Naive B cell (primary cell): ENCODE results near the gene HOXB5. TPM values are rescaled to one million over a fixed set of nuclear protein-coding genes. Genes with fewer than 3 reads are reported as not detected.

Source experiments
- ATAC-seq, 2 donors: fragments of 150-1000 bp; cut with Tn5 transposase; 2 replicates each; pipeline ENCODE4 v1.10.0; 2021; ENCODE audit warnings: low read depth in 2 of 2, mild to moderate bottlenecking in 2 of 2, moderate library complexity in 2 of 2
- DNase-seq: peaks from one replicate; pipeline ENCODE4 v3.0.0; 2022
- H3K27ac Mint-ChIP-seq, 6 donors: one replicate each; pipeline ENCODE4 v1.8.0; 2020 to 2022; ENCODE audit warnings: mild to moderate bottlenecking in 6 of 6, mixed read lengths in 6 of 6, moderate library complexity in 5 of 6, inconsistent platforms in 2 of 6
- H3K27me3 Mint-ChIP-seq, 3 donors: one replicate each; pipeline ENCODE4 v1.8.0; 2021 to 2022; ENCODE audit warnings: mixed read lengths in 3 of 3, mild to moderate bottlenecking in 1 of 3
- H3K36me3 Mint-ChIP-seq, 2 donors: one replicate each; pipeline ENCODE4 v1.8.0; 2020 to 2022; ENCODE audit warnings: mixed read lengths in 2 of 2, inconsistent platforms in 1 of 2, mild to moderate bottlenecking in 1 of 2
- H3K4me1 Mint-ChIP-seq, 3 donors: one replicate each; pipeline ENCODE4 v1.8.0; 2020 to 2022; ENCODE audit warnings: mixed read lengths in 3 of 3, inconsistent platforms in 1 of 3, mild to moderate bottlenecking in 1 of 3, moderate library complexity in 1 of 3
- H3K4me3 Mint-ChIP-seq, 8 donors: one replicate each; pipeline ENCODE4 v1.8.0; 2020 to 2022; ENCODE audit warnings: mild to moderate bottlenecking in 8 of 8, mixed read lengths in 8 of 8, moderate library complexity in 8 of 8, inconsistent platforms in 2 of 8
- H3K9me3 Mint-ChIP-seq, 7 donors: one replicate each; pipeline ENCODE4 v1.8.0; 2020 to 2022; ENCODE audit warnings: mixed read lengths in 7 of 7, mild to moderate bottlenecking in 5 of 7, inconsistent platforms in 2 of 7, moderate library complexity in 1 of 7
- polyA plus RNA-seq, 6 donors: library from polyadenylated mRNA; unstranded; fragments of 300-500 nt; fragmentation: Illumina TruSeq; gene quantifications; one replicate each; pipeline ENCODE4 v1.2.3, GENCODE V29; 2021; ENCODE audit warnings: low read depth in 6 of 6

The HOXB5 gene
- polyA plus RNA-seq, 6 donors from 2014 or later = not detected

DNA sequence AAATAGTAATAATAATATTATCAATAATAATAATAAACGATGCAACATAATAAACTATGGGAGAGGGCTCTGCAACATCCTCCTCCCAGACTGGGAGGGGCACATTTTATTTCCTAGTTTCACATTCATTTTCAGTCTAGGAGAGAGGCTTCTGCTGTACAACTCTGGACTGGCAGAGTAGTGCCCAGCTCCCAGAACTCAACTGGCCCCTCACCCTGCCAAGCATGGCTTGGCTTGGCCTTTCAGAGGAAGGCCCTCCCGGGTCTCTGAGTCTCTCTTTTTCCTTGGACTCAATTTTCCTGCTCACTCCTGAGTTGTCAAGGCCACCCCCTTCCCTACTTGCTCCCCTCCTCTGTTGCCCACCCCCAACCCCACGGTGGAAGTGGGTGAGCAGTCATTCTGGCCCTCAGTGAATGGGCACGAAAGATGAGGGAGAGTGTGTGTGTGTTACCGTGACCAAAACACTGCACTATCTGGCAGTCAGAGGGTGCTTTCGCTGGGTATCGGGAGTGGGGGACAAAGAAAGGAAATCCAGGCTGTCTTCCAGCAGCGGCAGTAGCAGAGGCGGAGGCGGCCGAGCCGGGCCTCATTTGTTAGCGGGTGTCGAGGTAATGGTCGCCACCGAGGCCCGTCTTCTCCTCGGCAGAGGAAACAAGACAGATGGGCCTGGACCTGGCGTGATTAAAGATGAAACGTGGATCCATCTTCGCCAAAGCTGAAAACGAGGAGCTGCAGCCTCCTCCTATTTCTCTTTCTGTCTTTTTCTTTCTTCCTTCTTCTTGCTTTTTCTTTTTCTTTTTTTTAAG lies 17.7 kb downstream of the HOXB5 start:
- H3K4me1 Mint-ChIP-seq = peaks cover 35 to 46% (median 40%) of the 10 kb centered on the region in 3 donors

DNA sequence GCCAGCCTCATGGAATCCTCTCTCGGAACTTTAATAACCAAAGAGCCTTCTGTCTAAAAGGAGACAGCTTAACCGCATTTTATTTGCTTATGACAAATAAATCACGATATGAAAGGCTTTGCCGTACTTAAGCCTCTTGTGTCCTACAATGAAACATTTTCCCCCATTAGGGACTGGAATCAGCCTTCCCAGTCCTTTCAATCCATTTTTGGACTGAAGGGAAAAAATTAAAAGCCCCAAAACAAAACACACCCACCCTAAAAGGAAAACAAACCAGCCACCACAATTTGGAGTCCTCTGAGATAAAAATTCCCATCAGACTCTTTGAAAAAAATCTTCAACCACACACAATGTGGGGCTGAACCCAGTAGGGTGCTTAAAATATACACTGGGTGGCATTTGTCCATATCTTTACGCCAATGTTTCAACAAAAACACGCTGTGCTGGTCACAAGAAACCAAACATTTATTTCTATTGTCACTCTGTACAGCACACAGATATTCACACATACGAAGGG lies 18.5 kb downstream of the HOXB5 start:
- Mint-ChIP-seq H3K4me1 (peaks cover 28 to 39% (median 35%) of the 10 kb centered on the region in 3 donors), H3K27ac (no peak overlapping the region), H3K27me3 (peaks cover 43 to 73% (median 69%) of the 10 kb centered on the region in 3 donors), H3K36me3 (peaks cover 0 to 8% of the 10 kb centered on the region in 2 donors), H3K4me3 (peak overlapping the region in 1 of 8 donors; percentile 54), H3K9me3 (peaks cover 0 to 5% (median 0%) of the 10 kb centered on the region in 7 donors)
- no peak for ATAC-seq
- no peak for DNase-seq

More for the DNA sequence above, 17.7 kb downstream of the HOXB5 start:
- H3K36me3 Mint-ChIP-seq = peaks cover 0 to 8% of the 10 kb centered on the region in 2 donors
- peaks cover 0 to 5% (median 0%) of the 10 kb centered on the region in 7 donors for H3K9me3 Mint-ChIP-seq
- peak overlapping the region in 7 of 8 donors; percentile 29 to 87 (median 68) for H3K4me3 Mint-ChIP-seq
- H3K27me3 Mint-ChIP-seq = peaks cover 50 to 81% (median 77%) of the 10 kb centered on the region in 3 donors
- peak overlapping the region in 3 of 6 donors; percentile 44 to 62 (median 57) for H3K27ac Mint-ChIP-seq
- no peak for DNase-seq
- ATAC-seq = peak; percentile 40 to 41

DNA sequence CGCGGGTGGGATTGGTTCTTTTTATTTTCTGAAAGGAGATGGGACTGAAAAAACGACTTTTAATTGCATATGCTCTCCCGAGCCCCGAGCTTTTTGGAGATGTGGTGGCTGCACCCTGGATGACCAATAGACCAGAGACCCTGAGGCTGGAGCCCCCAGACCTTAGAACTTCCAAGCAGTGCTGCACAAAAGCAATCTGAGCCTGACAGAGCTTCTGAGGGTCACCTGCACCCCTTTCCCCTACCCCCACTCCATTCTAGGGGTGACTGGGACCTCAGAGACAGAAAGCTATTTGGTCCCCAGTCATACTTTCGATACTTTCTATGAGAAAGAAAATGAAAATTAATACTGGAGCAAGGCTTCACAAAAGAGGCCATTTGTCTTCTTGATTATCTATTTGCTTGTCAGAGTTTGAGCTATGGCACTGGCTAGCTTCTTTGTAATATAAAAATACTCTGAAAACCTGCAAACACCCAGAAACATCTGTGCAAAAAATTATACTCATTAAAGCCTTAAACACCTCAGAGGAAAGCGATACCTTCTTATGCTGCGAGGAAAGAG lies 19.0 kb downstream of the HOXB5 start:
- ATAC-seq (no peak), DNase-seq (no peak)
- Mint-ChIP-seq H3K4me3 (peak overlapping the region in 2 of 8 donors; percentile 3 to 59), H3K36me3 (peaks cover 0 to 8% of the 10 kb centered on the region in 2 donors), H3K27ac (no peak overlapping the region), H3K9me3 (peaks cover 0 to 5% (median 0%) of the 10 kb centered on the region in 7 donors), H3K27me3 (peaks cover 38 to 68% (median 64%) of the 10 kb centered on the region in 3 donors), H3K4me1 (peaks cover 23 to 35% (median 30%) of the 10 kb centered on the region in 3 donors)

DNA sequence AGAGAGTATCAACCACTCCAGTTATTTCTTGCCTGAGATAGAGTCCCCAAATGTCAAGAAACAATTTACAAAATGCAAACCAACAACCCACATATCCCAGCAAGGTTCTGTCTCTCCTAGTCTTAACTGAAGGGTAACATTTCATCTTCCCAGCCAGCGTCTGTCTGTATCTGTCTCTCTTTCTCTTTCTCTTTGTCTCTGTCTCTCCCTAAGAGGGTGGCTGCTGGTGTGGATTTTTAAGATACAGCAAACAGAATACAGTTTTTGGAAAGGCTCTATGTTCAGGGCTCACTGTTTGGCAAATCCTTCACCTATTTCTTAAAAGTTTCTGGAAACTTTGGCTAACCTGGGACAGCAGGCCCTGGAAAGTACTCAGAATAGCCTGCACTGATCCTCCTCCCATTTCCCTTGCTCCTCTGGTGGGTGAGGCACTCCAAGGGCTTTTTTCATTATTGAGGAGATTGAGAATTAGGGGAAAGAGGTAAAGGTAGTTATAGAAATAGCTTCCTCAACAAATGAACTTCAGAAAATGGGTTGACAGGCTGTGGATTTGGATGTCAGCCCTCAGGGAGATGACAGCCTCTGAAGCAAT lies 21.7 kb downstream of the HOXB5 start:
- ATAC-seq = no peak
- H3K27ac Mint-ChIP-seq = no peak overlapping the region
- no peaks in the 10 kb centered on the region for H3K9me3 Mint-ChIP-seq
- H3K4me3 Mint-ChIP-seq = no peak overlapping the region
- peaks cover 12 to 26% (median 22%) of the 10 kb centered on the region in 3 donors for H3K4me1 Mint-ChIP-seq
- peaks cover 24 to 52% (median 44%) of the 10 kb centered on the region in 3 donors for H3K27me3 Mint-ChIP-seq
- no peaks in the 10 kb centered on the region for H3K36me3 Mint-ChIP-seq
- no peak for DNase-seq

DNA sequence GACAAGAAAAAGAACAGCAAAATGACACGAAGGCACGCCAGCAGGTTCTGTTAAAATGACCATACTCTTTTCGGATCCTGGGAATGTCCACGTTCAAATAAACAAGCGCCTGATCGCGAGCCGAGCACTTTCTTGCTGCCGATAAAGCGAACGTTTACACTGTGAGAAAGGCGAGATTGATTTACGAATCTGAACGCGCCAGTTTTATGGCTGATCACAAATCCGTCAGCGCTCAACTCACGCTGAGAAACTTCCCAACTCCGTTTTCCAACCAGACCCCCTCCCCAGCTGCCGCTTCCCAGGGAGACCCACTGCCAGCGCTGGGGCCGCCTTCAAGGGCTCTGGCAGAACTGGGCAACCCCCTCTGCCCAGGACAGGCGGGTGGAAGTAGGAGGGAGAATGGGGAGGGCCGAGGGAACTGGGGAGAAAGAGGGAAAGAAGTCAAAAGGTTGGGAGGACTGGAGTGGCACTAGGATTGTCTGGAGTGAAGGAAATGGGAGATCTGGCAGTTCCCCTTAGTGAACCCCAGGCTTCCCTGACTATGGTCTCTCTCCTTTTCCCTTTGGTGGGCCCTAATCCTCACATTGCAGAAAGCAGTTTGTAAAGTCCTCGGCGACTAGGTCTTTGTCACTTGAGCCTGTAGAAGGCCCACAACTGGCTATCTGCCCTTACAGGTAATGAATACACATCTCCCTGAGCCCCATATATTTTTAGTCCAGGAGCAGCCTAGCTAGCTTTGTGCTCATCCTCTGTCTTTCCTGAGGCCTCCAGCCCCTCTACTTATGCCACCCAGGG lies 22.4 kb downstream of the HOXB5 start:
- Mint-ChIP-seq H3K9me3 (no peaks in the 10 kb centered on the region), H3K27me3 (peaks cover 24 to 46% (median 41%) of the 10 kb centered on the region in 3 donors), H3K4me1 (peaks cover 9 to 23% (median 18%) of the 10 kb centered on the region in 3 donors), H3K27ac (no peak overlapping the region), H3K4me3 (no peak overlapping the region), H3K36me3 (no peaks in the 10 kb centered on the region)
- DNase-seq = no peak
- ATAC-seq = no peak

DNA sequence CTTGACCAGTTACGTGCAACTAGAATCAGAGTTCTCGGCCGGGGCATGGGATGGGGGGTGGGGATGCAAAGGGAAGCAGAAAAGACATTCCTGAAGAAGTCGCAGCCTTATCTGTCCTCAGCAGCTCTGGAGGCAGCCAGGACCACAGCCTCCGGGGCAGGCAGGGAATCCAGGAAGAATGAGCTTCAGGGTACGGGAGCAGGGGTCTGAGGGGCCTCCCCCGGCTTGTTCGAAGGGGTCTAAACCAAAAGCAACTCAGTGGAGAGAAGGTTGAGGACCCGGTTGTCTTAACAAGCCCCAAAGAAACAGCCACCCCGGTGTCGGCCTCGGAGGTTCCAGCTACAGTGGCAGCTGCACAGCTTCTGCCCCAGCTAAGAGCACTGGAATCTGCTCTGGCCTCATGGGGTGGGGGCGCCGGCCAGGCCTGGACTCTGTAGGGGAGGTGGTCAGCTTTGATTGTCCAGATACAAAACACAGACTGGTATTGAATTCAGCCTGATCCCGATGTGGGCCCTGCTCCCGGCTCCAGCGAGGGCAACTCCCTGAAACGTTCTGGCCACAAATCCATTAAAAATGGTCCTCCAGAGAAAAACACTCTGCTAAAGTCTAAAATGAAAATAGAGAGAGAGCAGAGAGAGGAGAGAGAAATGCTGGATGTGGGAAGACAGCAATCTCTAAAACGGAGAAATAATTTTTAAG lies 23.1 kb downstream of the HOXB5 start:
- Mint-ChIP-seq H3K27me3 (peaks cover 24 to 40% (median 35%) of the 10 kb centered on the region in 3 donors), H3K4me3 (no peak overlapping the region), H3K4me1 (peaks cover 4 to 17% (median 11%) of the 10 kb centered on the region in 3 donors), H3K27ac (no peak overlapping the region), H3K36me3 (no peaks in the 10 kb centered on the region), H3K9me3 (no peaks in the 10 kb centered on the region)
- ATAC-seq = no peak
- no peak for DNase-seq

DNA sequence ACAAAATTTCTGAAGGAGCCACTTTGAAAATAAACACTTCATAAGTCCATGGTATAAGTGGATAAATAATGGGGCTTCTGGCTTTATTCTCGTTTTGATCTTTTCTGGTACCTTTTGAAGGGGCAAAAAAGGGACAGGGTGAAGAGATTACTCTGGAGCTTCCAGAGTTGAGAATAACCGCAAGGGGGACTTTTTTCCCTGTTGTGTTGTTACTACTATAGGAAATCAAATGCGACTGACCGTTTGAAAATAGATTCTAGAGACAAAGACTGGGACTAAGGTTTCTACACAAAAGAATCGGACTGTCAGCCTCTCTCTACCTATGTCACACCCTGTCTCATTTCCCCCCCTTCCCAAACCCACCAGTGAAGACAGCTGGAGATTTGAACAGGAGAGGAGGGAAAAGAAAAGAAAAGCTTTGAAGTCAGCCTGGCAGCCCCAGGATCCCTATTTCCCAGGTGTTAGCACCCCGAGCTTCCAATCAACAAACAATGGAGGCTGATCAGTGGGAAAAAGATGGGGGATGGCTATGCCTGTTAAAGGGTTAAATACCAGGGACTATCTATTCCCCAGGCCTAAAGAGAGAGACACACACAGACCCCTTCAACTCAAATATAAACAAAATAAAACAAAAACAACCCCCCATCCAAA lies 23.8 kb downstream of the HOXB5 start:
- Mint-ChIP-seq H3K9me3 (no peaks in the 10 kb centered on the region), H3K4me3 (no peak overlapping the region), H3K27me3 (peaks cover 24 to 33% (median 33%) of the 10 kb centered on the region in 3 donors), H3K36me3 (no peaks in the 10 kb centered on the region), H3K27ac (no peak overlapping the region), H3K4me1 (peaks cover 4 to 17% (median 11%) of the 10 kb centered on the region in 3 donors)
- DNase-seq = no peak
- no peak for ATAC-seq

DNA sequence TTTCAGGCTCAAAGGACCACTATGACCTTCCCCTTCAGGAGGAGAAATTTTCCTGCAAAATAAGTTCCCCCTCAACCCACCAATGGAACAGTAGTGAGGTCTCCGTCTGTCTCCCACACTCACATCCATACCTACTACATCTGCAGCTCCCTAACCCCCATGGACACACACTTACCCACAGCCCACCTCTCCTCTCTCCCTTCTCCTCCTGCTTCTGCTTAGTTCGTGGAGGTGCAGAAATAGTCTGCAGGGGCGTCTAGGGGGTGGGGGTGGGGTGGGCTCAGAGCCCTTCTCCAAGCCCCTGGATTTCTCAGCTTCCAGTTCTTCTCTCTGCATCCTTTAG lies 24.4 kb downstream of the HOXB5 start:
- no peak overlapping the region for H3K4me3 Mint-ChIP-seq
- ATAC-seq (no peak), DNase-seq (no peak)
- no peak overlapping the region for H3K27ac Mint-ChIP-seq
- H3K9me3 Mint-ChIP-seq = no peaks in the 10 kb centered on the region
- no peaks in the 10 kb centered on the region for H3K36me3 Mint-ChIP-seq
- peaks cover 21 to 29% (median 28%) of the 10 kb centered on the region in 3 donors for H3K27me3 Mint-ChIP-seq
- H3K4me1 Mint-ChIP-seq = peaks cover 4 to 17% (median 11%) of the 10 kb centered on the region in 3 donors

DNA sequence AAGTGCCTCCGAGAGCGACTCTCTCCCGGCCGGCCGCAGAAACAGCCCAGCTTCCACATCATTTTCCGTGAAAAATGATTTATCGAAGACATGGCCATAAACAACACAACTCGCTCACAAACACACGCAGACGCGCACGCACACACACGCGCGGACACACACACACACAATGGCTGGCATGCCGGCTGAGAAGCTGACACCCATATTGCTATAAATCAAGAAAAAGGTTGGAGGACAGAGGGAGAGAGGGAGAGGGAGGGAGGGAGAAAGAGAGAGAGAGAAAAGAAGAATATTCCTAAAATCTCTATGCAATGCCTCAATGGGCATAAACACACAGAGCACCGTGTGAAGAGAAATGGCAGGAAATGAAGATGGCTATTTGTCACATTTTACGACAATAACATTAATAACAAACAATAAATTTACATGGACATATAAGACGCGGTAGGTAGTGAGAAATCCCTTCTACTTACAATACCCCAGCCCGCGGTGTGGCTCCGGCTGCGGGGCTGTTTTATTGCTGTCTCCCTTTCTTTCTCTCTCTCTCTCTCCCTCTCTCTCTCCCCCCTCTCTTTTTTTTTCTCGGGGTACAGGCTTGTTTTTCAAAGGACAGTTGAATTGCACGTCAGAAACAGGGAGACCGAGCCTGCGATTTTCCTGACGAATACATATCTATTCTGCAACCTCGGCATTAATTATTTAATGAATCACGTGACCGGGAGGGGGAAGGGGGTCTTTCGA lies 24.9 kb downstream of the HOXB5 start:
- Mint-ChIP-seq H3K9me3 (no peaks in the 10 kb centered on the region), H3K4me1 (peaks cover 4 to 17% (median 11%) of the 10 kb centered on the region in 3 donors), H3K27me3 (peaks cover 19 to 26% (median 26%) of the 10 kb centered on the region in 3 donors), H3K27ac (peak overlapping the region in 1 of 6 donors; percentile 4), H3K36me3 (no peaks in the 10 kb centered on the region), H3K4me3 (peak overlapping the region in 4 of 8 donors; percentile 36 to 68 (median 46))
- no peak for ATAC-seq
- no peak for DNase-seq

DNA sequence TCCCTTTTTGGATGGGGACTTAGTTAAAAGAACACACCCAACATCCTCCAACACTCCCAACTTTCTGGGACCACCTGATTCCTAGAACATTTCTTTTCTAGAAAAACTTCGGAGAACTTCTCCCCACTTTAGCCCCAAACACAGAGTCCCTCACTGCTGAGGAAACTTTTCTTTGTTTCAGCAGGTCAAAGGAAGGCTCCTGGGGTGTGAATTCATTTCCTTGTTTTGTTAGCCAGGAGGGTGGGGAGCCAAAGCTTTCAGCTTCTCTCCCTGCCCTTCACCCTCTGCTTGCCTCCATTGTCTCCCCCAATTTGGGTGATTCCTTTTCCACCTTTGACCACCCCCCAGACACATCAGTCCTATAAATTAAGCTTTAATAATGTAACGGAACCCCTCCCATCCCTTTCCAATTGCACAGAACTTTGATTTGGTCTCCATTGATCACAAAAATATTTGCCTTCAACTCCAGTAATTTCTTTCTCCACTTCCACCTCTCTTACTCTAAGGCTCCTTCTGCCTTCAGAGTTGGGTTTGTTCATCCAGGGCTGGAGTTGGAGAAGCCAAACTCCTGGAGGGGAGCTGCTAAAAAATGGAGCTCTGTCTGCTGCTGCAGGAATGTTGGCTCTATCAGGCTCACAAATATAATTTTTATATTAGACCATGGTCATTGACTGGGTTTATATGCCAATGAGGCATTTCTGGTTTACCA lies 25.8 kb downstream of the HOXB5 start:
- peaks cover 4 to 11% (median 11%) of the 10 kb centered on the region in 3 donors for H3K4me1 Mint-ChIP-seq
- no peak overlapping the region for H3K27ac Mint-ChIP-seq
- no peak for ATAC-seq
- no peak for DNase-seq
- H3K27me3 Mint-ChIP-seq = peaks cover 12 to 27% (median 26%) of the 10 kb centered on the region in 3 donors
- peak overlapping the region in 1 of 8 donors; percentile 68 for H3K4me3 Mint-ChIP-seq
- H3K9me3 Mint-ChIP-seq = no peaks in the 10 kb centered on the region
- H3K36me3 Mint-ChIP-seq = no peaks in the 10 kb centered on the region

DNA sequence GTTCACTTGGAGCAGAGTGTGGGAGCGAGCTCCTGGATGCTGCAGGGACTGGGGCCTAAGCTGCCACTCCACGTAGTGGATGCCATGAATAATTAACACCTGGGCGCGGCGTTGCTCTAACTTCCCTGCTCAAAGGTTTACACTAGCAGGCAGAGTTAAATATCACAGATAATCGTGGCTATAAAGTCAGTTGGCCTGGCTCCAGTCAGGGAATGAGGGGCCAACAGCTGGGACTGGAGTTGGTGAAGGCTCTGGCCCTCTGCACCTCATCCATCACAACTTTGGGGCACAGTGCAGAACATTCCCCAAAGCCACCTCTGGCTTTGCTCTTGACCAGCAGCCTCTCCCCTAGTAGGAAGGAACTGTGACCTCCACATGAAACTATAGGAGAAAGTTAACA lies 26.4 kb downstream of the HOXB5 start:
- no peak overlapping the region for H3K4me3 Mint-ChIP-seq
- H3K27me3 Mint-ChIP-seq = peaks cover 12 to 28% (median 26%) of the 10 kb centered on the region in 3 donors
- H3K4me1 Mint-ChIP-seq = peaks cover 4 to 11% (median 11%) of the 10 kb centered on the region in 3 donors
- no peak for ATAC-seq
- H3K27ac Mint-ChIP-seq = no peak overlapping the region
- DNase-seq = no peak
- H3K36me3 Mint-ChIP-seq = no peaks in the 10 kb centered on the region
- H3K9me3 Mint-ChIP-seq = no peaks in the 10 kb centered on the region
